NCI-H2107 (cell line): ENCODE measurements around the gene RAD9A.

Source experiments
- DNase-seq: peaks from one replicate; lab custom pipeline; 2025; lab: John Stamatoyannopoulos, UW

Gene RAD9A

GRCh38 chr11:67375320-67376055 lies 16.3 kb upstream of the RAD9A start:
- no peak for DNase-seq

DNA sequence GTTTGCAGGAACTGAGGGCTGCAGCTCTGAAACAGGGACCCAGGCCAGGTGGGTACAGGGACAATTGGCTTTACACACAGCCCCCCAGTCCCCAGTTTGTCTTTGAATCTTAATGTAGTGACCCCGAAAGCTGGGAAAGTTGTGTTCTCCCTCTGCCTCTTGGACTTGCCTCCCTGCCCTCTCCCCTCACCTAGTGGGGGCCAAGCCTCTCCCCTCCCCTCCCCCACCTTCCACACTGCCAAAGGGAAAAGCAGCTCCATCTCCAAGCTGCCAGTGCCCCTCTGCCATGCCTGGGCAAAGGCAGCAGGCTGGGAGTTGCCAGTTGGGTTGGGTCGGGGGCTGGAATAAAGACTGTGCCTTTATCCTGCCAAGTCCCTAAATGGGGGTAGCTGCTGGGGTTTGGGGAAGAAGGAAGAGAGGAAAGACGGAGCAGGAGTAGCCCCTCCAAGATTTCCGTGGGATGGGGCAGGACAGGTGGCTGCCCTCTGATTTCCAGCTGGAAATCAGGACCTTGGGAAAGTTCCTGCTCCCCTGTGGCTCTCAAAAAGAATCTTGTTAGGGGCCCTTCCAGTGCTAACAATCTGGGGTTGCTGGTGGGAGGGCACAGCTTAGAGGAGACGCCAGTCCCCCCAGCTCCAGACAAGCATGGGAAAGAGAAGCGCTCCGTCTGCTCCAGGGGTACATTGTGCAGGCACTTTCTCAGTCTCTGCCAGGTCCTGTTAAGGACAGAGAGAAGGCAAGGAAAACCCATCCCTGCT lies 15.5 kb upstream of the RAD9A start:
- DNase-seq = no peak

DNA sequence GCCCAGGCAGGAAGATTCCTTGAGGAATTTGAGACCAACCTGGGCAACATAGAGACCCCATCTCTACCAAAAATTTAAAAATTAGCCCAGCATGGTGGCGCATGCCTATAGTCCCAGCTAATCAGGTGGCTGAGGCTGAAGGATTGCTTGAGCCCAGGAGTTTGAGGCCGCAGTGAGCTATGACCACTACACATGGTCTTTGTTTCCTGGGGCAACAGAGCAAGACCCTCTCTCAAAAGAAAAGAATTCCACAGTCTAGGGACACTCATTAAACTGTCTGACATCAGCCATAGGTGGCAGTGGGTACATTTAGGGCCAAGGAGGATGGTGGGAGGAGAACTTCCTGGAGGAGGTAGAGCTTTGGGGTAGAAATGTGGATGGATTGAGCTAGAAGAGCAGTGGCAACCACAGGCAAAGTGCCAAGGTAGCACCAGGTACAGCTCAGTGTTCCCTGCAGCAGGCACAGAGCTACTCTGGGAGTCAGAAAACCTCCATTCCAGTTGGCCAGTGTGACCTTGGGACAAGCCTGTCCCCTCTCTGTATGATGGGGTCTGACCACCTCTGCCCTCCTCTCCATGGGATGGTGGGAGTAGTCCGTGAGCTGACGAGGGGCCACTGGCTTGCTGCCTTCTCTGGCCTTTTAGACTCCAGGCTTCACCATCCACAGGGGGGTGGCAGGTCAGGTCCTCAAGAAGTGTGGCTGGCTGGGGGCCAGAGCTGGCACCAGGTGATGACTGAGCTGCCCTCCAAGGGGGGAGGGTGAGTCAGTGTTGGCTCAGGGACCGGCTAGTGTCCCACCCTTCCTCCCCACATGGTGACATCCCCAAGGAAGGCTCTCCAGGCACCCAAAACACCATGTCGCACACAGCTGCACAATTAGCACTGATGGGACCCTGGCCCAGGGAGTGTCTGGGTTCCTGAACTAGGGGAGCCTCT lies 14.6 kb upstream of the RAD9A start:
- DNase-seq = no peak

DNA sequence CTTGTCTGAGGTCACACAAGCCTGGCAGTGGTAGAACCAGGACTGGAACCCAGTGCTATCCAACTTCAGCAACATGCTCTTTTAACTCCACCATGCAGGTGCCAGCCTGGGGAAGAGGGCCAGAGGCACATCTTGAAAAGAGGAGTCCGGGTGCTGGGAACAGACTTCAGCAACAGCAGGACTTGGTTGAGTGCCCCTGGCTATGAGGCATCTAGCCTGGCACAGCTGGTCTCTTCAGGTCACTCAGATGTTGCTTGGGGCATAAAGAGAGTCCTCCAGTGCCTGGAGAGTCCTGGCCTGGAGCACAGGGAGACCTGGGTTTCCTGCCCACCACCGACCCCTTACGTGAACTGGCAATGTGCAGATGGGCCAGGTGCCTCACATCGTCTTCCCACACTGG lies 13.2 kb upstream of the RAD9A start:
- no peak for DNase-seq

DNA sequence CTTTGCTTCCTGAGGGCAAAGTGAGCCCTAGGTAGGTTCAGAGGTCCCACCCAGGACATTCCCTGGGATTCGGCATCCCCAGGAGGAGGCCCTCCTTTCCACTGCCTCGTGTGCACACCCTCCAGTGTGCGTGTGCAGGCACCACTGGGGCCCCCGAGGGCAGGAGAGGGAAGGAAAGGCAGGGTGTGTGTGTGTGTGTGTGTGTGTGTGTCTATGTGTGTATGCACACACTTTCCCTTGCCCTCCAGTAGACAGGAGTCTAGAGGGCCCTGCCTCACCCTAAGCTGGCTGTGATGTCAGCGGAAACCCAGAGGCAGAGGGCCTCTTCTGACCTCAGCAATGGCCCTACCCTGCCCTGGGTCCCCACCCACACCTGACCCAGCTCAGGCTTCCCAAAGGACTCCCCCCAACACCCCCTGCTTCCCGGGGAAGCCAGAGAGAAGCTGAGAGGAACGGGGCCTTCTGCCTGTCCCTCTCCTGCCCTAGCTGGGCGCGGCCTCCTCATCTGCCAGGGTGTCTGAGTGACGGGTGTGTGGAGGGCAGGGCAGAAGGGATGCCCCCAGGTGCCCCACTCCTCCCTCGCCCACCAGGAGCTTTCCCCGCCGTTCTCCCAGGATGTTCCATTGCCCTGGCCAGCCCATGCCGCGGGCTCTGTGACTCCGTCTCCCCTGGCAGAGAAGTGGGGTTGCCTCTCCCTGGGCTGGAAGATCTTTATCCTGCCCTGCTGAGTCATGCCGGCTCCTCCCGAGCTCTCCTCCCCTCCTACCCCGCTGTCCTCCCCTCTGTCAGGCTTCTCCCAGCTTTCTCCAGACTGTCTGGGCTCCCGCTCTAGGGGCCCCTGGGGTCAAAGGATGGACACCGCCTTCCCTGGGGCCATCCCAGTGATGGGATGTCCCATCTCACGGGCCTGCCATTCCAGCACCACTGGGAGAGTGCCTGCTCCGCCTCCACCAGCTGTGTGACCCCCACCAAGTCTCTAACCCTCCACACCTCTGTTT lies 12.4 kb upstream of the RAD9A start:
- no peak for DNase-seq

DNA sequence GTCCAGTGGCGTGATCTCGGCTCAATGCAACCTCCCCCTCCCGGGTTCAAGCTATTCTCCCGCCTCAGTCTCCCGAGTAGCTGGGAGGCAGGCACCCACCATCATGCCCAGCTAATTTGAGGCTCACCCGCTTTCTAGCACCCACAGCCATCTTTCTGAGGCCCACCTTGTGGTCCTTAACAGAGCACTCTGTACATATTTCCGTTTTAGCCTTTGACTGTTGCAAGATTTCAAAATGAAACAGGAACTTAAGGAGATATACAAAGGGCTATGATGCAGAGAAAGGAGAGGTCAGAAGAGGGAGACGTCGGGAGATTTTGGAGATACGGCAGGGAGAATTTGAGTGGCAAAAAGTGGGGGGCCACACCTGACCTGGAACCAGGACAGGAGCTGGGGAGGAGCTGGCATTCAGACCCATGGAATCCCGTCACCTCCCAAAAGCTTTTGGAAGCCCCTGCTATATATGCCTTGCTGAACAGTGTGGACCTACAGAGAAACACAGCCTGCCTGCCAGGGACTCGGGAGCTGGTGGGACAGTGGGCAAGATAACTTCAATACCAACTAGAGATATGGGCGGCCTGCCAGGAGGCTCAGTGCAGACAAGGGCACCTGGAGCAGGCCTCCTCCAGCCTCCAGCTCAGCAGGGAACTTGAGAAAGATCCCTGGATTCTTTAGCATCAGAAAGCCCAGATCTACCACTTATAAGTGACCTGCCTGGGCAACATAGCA lies 10.4 kb upstream of the RAD9A start:
- no peak for DNase-seq

DNA sequence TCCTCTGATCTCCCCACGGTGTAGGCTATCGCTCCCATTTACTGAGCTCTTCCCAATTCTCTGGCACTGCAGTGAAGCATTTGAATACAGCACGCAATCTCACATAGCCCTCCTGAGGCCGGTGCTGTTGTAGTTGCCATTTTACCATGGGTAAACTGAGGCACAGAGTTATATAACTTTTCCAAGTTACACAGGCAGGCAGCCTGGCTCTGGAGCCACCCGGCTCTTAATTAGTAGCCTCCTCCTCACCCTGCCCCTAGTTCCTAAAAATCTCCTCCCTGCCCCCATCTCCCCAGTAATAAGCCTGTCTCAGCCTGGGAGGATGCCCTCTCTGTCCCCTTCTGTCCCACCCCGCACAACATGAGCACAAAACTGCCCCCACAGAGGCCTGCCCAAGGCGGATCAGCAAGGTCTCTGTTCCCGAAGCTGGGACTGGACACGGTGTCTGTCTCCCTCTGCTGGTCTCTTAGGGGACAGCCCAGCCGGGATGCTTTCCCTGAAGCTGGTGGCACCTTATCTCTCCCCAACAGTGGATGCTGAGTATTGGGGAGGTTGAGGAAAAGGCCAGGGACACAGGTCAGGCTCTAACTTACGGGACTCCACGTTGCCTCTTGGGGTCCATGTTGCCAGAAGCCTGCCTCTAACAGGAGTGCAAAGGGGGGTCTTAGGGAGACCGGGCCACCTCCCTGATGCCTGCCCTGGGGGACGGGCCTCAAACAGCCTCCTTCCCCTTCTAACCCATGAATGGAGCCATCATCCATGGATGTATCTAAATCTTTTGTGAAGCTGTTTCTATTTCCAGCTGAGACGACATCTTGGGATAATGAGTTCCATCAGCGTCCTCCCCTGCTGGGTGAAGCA lies 9.3 kb upstream of the RAD9A start:
- DNase-seq = peak; percentile 27

- no peak for DNase-seq
These were observed 6.9 kb upstream of the RAD9A start for GRCh38 chr11:67384851-67385366.

DNA sequence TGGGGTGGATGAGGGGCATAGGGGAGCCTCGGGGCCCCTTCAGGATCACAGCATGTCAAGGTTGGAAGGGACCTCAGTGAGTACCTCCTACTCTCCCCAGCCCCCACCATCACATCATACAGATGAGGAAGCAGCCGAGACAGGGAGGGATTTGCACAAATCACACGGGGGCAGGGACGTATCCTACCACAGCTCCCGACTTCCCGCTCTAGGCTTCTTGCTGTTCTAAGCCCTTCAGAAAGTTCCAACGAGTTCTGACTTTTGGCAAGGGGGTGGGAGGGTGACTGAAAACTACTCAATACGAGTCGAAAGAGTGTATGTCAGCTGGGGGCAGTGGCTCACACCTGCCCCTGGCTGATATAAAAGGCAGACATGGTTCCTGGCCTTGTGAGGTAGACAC lies 4.7 kb upstream of the RAD9A start:
- no peak for DNase-seq

GRCh38 chr11:67387518-67387917 lies 4.3 kb upstream of the RAD9A start:
- no peak for DNase-seq

GRCh38 chr11:67389477-67389876 lies 2.3 kb upstream of the RAD9A start:
- DNase-seq = no peak

GRCh38 chr11:67390947-67391303 lies 861 bp upstream of the RAD9A start:
- no peak for DNase-seq

DNA sequence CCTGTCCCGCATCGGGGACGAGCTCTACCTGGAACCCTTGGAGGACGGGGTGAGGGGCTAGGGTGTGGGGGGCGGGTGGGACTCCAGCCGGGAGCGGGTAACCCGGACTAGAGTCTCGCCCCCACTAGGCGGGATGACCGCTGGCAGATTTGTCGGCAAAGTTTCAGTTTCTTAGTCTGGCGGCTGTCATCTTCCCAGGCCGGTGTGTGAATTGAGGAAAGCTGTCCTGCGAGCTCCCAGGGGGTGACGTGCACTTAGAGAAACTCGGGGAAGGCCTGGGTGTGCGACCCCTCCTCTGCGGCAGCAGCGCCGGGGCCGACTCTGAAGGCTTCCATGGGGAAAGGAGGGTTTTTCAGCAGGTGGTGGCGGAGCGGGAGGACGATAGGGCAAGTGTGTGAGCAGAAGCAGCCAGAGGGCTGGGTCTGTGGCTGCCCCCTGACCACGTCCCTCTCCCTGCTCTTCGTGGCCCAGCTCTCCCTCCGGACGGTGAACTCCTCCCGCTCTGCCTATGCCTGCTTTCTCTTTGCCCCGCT lies 463 bp downstream of the RAD9A start:
- DNase-seq = no peak

DNA sequence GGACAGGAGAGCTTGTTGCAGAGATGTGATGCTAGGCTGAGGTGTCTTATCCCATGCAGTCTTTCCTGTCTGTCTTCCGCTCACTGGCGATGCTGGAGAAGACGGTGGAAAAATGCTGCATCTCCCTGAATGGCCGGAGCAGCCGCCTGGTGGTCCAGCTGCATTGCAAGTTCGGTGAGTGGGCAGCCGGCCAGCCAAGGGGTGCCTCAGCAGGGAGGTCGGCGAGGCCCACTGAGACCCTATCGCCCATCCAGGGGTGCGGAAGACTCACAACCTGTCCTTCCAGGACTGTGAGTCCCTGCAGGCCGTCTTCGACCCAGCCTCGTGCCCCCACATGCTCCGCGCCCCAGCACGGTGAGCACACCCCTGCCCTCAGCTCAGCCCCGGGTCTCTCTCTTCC lies 1.7 kb downstream of the RAD9A start:
- DNase-seq = no peak

GRCh38 chr11:67393990-67394389 lies 2.2 kb downstream of the RAD9A start:
- DNase-seq = no peak

DNA sequence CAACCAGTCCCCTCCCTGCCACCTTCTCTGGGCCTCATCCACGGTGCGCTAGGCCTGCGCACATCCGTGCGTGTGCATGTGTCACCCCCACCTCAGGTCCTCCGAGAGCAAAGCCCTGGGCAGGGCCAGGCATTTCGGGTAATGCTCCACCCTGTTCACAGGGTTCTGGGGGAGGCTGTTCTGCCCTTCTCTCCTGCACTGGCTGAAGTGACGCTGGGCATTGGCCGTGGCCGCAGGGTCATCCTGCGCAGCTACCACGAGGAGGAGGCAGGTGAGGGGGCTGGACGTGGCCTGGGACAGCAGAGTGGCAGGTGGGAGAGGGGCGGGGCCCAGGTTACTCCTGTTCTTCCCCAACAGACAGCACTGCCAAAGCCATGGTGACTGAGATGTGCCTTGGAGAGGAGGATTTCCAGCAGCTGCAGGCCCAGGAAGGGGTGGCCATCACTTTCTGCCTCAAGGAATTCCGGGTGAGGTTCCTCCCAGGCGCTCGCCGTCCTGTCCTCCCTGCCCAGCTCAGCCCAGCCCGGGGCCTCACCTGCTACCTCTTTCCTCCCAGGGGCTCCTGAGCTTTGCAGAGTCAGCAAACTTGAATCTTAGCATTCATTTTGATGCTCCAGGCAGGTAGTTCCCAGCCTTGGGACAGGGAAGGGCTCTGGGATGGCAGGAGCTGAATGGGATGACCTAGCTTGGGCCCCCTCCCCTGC lies 3.9 kb downstream of the RAD9A start:
- no peak for DNase-seq

DNA sequence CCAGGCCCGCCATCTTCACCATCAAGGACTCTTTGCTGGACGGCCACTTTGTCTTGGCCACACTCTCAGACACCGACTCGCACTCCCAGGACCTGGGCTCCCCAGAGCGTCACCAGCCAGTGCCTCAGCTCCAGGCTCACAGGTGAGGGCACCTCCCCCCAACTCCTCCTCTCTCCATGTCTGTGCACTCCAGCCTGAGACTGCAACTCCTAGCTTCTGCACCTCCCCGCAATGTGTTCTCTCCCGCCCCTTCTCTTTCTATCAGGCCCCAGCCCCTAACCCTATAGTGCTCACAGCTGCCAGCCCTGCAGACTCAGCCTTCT lies 4.4 kb downstream of the RAD9A start:
- DNase-seq = no peak

- DNase-seq = no peak
These were observed 5.0 kb downstream of the RAD9A start for GRCh38 chr11:67396587-67397389.
